RWPE1 (cell line): ENCODE results near the gene TIMM17B.

Experiments
- CTCF ChIA-PET: fragments of 350-600 bp; sonication (Branson Sonifier 250); formaldehyde crosslinking; extraction: SDS; loops from one replicate; lab custom pipeline; 2021; lab: Yijun Ruan, JAX
- POLR2A ChIA-PET: fragments of 400-600 bp; formaldehyde crosslinking; extraction: SDS; loops from one replicate; lab custom pipeline; 2020; ENCODE audit warnings: antibody characterized with exemption; ENCODE audit not compliant: low non-redundant PET; lab: Yijun Ruan, JAX
- DNase-seq: peaks from one replicate; pipeline ENCODE4 v3.0.0; 2012; ENCODE audit warnings: low spot score
- H3K27ac ChIP-seq: fragments of 450-650 bp; 2 replicates; pipeline ENCODE4 v1.5.1; 2017
- CTCF ChIP-seq: fragments of 450-650 bp; conservative IDR thresholded peaks from 2 replicates; pipeline ENCODE4 v1.5.1; 2017; ENCODE audit warnings: low read depth, mild to moderate bottlenecking

TIMM17B gene

GRCh38 chrX:48938721-48939425, 41.3 kb upstream of the TIMM17B start:
- no peak for TF ChIP-seq CTCF
- no peak for DNase-seq
- ChIA-PET CTCF (no interaction called here), POLR2A (no interaction called here)
- no peak overlapping the region for H3K27ac ChIP-seq

GRCh38 chrX:48937054-48937907, 39.7 kb upstream of the TIMM17B start:
- ChIA-PET CTCF (interaction anchor here (0.7 kb wide), 1 partner anchor 15 kb away, joined by 3 read pairs; no protein-coding TSS in a partner anchor), POLR2A (no interaction called here)
- no peak for DNase-seq
- no peak for TF ChIP-seq CTCF
- no peak overlapping the region for H3K27ac ChIP-seq

GRCh38 chrX:48936429-48937053, 39.0 kb upstream of the TIMM17B start:
- POLR2A ChIA-PET, result no interaction called here
- no peak overlapping the region for H3K27ac ChIP-seq
- DNase-seq, result no peak
- no peak for TF ChIP-seq CTCF
- CTCF ChIA-PET, result interaction anchor here (0.7 kb wide), 1 partner anchor 16 kb away, joined by 3 read pairs; no protein-coding TSS in a partner anchor

GRCh38 chrX:48935301-48935670, 37.7 kb upstream of the TIMM17B start:
- DNase-seq, result no peak
- TF ChIP-seq CTCF, result no peak
- ChIA-PET POLR2A (no interaction called here), CTCF (no interaction called here)
- H3K27ac ChIP-seq, result no peak overlapping the region

GRCh38 chrX:48934581-48935300, 37.2 kb upstream of the TIMM17B start:
- no peak overlapping the region for H3K27ac ChIP-seq
- ChIA-PET CTCF (no interaction called here), POLR2A (no interaction called here)
- DNase-seq, result no peak
- TF ChIP-seq CTCF, result no peak

- no peak for DNase-seq
- no peak for TF ChIP-seq CTCF
- no peak overlapping the region for H3K27ac ChIP-seq
- ChIA-PET CTCF (no interaction called here), POLR2A (no interaction called here)
Measured at GRCh38 chrX:48933757-48934156, 36.2 kb upstream of the TIMM17B start.
